HG02885 (cell line): ENCODE data around the gene CARD10.
"Not testable (repeated sequence)": the region's sequence is repeated elsewhere in the genome, so short reads cannot be mapped to it uniquely, and the experiment has no call there.

Experiments
- ATAC-seq: cut with Tn5 transposase; IDR thresholded peaks from one replicate; pipeline ENCODE4 v1.9.1; 2021; ENCODE audit warnings: mild to moderate bottlenecking; ENCODE audit not compliant: unreplicated experiment, poor library complexity

CARD10 gene

GRCh38 chr22:37529652-37530345 is 10.6 kb upstream of the CARD10 start:
- no peak for ATAC-seq

DNA sequence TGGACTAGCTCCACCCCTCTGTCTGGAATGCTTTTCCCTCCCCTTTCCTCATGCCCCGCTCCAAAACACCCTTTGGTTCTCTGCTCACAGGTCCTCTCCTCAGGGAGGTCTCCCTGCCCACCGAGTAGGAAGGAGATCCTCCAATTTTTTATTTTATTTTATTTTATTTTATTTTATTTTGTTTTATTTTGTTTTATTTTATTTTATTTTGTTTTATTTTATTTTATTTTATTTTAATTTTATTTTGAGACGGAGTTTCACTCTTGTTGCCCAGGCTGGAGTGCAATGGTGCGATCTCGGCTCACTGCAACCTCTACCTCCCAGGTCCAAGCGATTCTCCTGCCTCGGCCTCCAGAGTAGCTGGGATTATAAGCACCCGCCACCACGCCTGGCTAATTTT is 8.7 kb upstream of the CARD10 start:
- not testable (repeated sequence) for ATAC-seq

DNA sequence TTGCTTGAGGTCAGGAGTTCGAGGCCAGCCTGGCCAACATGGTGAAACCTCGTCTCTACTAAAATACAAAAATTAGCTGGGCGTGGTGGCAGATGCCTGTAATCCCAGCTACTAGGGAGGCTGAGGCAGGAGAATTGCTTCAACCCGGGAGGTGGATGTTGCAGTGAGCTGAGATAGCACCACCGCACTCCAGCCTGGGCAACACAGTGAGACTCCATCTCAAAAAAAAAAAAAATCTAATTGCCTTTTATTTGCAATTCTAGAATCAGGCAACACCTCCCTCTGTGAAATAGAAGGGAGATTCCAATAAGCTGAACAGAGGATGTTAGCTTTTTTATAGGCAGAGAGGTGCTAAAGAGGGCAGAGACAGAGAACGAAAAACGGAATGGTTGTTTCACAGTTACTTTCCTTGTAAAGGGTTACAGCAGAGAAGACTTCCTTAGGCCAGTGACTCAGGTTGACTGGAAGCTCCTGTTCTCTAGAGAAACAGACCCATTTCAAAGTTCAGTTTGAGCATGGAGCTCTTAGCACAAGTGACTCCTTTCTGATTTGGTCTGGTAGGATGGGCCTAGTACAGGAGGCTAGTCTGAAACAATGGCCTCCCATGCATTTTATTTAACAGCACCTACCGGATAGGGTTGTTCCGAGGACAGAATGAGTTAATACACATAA is 8.0 kb upstream of the CARD10 start:
- not testable (repeated sequence) for ATAC-seq

DNA sequence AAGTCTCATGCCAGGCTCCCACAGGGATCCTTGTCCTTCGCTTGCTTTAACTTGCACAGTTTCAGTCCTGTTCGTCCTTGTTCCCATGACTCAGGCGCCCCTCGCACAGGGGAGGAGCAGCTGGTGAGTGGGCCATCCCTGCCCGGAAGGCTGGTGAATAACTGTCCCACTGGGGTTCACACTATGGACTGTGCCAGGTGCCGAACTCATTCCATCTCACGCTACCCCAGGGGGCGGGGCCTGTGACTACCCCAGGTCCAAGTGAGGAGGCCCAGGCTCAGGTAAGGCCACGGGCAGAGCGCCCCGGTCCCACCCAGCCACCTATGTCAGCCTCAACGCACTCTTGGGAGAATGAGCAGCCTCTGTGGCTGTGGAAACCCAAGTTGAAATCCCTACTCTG is 7.2 kb upstream of the CARD10 start:
- no peak for ATAC-seq

DNA sequence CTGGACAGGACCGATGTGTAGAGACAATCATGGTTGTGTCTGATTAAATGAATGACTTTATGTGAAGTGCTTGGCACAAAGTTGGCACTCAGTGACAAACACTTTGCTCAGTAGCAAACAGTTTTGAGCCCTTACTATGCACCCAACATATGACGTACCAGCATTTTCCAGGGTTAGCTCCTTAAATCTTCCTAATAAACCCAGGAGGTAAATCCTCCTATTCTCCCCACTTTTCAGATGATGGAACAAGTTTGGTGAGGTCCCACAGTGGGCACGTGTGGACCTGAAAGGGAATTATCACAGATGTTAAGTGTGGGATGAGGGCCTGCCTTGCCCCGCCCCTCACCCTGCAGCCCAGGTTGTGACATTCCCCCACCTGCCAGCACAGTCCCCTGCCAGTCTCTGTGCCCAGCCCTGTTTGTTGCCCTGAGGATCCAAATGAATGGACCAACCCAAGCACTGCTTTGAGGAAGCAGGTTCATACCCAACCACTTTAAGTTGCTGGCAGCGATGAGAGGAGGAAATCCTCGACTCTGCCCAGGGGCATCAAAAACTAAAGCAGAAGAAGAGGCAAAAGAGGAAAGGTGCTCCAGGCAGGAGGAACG is 6.6 kb upstream of the CARD10 start:
- ATAC-seq: no peak

DNA sequence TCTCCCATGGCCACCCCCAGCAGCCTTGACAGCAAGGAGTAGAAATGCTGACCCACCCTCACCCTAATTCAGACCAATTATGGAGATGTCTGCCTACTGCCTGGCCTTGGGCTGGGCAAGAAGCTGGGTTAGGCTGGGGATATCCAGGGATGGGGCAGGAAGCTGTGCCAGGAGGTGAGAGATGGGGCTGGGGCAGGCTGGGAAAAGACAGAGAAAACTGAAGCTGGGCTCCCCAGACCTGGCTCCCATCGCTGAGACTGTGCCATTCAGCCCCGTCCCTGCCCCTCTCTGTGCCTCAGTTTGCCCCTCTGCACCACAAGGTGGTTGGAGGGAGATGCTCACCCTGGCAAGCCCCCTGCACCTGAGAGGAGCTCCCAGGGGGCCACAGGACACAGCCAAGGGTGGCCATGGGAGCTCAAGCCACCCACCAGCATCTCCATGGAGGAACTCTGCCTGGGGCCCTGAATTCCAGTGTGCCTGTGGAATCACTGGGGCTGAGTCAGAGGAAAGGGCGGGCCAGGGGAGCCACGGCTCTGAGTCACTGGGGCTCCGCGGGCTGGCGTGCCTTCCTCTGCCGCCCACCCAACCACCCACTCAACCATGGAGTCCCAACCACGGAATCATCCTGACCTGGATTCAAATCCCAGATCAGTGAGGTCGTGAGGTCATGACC is 6.0 kb upstream of the CARD10 start:
- ATAC-seq: no peak

DNA sequence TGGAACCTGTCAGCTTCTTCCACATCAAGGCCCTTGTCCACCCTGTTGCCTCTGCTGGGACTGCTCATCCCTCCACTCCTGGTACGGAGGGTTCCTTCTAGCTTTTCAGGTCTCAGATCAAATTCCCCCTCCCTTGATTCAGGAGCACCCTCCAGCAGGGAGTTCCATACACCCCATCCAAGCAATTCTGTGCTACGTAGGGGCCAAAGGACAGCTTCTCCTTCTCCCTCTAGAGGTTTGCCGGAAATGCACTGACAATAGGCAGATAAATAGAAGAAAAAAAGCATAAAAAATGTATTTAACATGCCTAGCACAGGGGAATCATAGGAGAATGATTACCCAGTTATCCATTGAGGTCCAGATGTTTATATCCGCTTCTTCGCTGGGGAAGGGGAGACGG is 3.3 kb upstream of the CARD10 start:
- ATAC-seq: no peak

DNA sequence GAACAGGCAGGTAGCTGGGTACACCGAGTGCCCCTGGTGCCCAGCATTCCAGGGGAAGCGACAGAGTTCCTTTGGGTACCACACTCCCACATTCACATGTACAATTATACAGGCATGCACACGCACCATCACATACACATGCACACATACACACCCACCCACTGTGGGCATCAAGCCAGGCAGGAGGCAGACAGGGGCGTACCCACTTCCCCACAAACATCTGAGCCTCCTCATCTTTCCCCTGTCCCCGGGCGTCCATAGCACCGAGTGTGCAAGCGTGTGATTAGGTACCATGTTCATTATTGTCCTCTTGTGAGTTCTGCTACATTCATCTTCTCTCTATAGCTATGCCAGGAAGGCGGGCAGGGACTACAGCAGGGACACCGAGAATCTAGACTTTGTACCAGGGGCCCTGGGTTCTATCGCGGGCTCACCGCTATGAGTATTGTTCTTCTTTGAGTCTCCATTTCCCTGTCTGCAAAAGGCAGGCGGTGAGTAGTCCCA is 2.1 kb upstream of the CARD10 start:
- no peak for ATAC-seq

- no peak for ATAC-seq
These were observed 1.6 kb upstream of the CARD10 start for GRCh38 chr22:37520776-37521191.

- ATAC-seq: no peak
These were observed 527 bp downstream of the CARD10 start for GRCh38 chr22:37518509-37519267.

GRCh38 chr22:37517826-37518450 is 1.3 kb downstream of the CARD10 start:
- ATAC-seq: no peak

- no peak for ATAC-seq
These were observed 2.8 kb downstream of the CARD10 start for GRCh38 chr22:37516456-37516855.

DNA sequence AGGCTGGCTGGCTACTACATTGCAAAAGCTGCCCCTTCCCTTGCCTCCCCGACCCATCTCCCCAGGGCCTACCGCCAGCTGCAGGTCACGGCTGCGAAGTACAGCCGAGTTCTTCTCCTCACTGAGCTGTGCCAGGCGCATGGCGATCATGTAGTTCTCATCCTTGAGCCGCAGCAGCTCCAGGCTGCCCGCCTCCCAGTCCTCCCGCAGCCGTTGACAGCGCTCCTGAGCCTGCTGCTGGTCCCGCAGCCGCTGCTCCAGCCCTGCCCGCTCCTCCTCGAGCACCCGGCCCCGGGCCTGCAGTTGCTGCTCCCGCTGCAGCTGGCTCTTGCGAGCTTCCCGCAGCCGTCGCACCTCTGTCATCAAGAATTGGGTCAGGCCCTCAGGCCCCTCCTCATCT is 3.3 kb downstream of the CARD10 start:
- ATAC-seq: no peak

GRCh38 chr22:37514526-37515051 is 4.6 kb downstream of the CARD10 start:
- ATAC-seq: no peak

DNA sequence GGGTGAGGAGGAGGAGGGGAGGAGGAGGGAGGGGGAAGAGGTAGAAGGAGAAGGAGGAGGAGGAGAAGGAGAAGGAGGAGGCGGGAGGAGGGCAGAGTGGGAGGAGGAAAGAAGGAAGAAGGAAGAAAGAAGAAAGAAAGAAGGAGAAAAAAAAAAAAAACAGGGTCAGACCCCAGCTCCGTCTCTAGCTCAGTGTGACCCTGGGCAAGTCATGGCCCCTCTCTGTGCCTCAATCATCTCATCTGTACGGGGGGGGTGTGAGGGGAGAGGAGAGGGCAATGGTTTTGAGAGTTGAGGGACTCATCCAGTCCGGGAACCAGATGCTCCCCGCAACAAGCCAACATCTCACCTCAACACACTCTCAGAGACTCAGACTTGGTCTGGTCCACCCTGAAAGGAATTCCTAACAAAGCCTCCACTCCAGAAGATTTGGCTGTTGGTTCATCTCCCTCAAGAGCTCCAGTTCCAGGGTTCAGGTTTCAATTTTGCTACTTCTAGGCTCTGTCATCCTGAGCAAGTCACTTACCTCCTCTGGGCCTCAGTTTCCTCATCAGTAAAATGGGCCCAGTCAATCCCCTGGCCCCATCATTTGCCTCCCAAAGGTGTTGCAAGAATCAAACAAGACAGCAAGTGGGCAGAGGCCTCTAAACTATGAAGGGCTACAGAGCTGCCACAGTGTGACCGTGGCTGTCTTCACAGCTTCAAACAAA is 7.7 kb downstream of the CARD10 start:
- no peak for ATAC-seq

DNA sequence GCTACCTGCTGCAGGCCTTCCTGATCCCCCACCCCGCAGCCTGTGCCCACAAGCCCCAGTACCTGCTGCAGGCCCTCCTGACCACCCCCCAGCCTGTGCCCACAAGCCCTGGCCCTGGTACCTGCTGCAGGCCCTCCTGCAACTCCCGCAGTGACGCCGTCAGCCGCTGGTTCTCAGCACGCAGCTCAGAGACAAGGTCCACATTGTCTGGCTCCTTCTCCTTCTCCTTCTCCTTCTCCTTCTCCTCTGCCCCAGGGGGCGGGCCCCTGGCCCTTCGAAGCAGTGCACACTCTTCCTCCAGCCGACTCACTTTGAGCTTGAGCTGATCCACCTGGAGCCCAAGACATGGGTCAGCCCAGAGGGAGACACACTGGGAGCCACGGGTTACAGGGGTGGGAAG is 9.1 kb downstream of the CARD10 start:
- no peak for ATAC-seq

- ATAC-seq: no peak
These were observed 10.0 kb downstream of the CARD10 start for GRCh38 chr22:37509059-37509860.

DNA sequence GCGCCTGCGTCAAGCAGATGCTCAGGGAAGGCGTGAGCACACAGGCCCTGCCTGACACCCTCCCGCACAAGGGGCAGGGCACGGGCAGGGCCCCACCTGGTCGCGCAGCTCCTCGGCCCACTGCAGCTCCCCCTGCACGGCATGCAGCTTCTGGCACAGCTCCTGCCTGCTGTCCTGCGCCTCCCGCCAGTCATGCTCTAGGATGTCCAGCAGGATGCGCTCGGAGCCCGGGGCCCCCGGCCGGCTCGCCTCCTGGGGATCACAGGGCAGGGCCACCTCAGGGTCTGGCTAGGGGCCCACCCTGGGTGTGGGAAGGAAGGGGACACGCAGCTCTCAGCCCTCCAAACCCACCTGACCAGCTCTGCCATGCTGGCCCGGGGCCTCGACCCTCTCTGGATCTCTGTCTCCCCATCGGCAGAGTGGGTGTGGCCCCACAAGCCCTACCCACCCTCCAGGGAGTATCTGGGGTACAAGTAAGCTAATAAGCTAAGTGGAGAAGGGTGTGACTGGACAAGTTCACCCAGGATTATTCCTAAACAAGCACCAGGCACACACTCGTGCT is 10.7 kb downstream of the CARD10 start:
- ATAC-seq: no peak
